ENCODE results near the gene KIAA0319L.

The KIAA0319L gene

GRCh38 chr1:35441926-35442579 is 115.2 kb downstream of the KIAA0319L start:
- DNase-seq, result no peak

DNA sequence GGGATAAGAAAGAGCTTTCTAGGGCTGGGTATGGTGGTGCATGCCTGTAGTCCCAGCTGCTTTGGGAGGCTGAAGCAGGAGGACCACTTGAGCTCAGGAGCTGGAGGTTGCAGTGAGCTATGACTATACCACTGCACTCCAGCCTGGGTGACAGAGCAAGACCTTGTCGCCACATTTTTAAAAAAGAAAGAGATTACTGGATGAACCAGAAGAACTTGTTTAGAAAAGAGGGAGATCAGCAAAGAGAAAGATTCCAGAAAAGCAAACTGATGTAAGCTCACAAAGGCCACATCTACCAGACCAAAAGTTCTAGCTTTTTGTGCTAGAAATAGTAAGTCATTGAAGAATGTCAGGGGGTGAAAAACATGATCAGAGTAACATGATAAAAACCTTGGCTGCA is 117.6 kb downstream of the KIAA0319L start:
- no peak for DNase-seq

DNA sequence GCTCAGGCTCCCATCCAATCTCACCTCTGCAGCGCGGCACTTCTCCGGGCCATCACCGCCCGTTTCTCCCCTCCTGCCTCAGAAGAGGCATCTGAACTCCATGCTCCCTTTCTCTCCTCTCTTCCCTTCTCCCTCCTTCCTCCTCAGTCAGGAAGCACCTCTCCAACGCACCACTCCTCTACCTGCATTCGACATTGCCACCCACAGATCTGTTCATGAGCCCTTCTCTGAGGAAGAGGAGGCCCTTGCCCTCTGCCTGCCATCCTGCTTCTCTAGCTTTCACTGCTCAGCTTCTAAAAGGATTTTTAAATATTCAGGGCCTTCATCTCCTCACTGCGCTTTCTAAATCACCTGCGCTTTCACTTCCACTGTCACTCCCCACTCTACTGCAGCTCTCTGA is 120.0 kb downstream of the KIAA0319L start:
- DNase-seq, result no peak

DNA sequence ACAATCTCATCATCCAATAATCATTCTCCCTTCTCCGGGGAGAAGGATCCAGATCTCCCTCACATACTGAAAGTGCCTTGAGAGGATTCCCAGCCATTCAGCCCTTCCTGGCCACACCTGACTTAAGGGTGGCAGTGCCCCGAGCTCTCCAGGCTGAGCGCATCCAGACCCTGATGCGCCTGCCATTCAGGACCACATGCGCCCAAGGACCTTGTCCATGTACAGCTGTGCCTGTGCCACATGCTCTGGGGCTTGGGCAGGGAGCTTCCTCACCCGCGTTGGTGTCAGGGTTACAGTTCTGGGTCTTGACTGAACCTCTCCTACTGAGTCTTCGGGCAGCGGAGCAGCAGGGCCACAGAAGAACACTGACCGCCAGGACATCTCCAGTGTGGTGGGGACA is 121.1 kb downstream of the KIAA0319L start:
- no peak for DNase-seq

DNA sequence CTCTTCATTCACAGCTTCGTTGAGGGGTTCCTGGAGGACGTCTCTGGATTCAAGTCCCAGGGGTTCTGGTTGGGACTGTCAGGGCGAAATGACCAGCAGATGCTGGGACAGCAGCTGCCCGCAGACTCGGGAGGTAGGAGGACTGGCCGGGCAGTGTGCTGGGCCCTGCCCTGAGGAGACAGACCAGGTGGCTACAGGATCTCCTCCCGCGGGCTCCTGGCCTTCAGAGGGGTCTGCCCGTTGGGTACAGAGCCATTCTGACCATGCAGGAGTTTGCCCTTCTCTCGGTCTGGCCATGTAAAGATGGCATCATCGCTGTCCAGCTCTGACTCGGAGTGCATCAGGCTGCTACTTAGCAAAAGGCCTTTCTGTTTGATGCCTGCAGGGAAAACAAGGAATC is 122.5 kb downstream of the KIAA0319L start:
- DNase-seq, result no peak

GRCh38 chr1:35433714-35434113 is 123.5 kb downstream of the KIAA0319L start:
- no peak for DNase-seq

- no peak for DNase-seq
Observed at GRCh38 chr1:35432231-35432630, 125.0 kb downstream of the KIAA0319L start.

DNA sequence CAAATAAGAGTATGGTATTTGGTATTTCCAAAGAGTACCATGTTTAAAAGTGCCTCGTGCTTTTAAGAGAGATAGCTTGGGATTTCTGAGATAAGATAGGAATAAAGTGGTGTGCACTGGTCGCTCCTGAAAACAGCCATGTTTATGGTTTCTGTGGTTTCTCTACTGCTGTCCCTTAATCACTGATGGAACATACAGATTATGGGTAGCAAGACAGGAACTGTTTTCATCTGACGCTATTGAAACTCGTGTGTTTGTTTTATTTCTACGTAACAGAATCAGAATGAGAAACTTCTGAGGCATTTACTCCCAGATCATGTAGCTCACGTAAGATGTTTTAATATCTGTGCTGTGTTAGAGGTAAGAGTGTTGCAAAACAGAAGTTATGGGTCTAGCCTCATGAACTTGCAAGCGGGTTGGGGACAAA is 126.0 kb downstream of the KIAA0319L start:
- no peak for DNase-seq

GRCh38 chr1:35430762-35431161 is 126.4 kb downstream of the KIAA0319L start:
- DNase-seq, result no peak

DNA sequence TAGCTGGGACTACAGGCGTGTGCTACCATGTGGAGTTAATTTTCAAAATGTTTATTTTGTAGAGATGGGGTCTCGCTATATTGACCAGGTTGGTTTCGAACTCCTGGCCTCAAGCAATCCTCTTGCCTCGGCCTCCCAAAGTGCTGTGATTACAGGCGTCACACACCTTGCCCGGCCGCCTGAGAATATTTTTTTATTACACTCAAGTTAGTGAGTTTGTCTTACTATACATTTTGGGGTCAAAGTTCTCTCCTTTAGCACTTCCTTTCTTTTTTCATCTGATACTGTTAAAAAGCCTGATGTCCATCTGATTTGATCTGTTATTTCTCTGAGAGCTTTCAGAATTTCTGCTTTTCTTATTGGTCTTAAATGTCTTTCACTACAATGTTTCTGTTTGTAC is 128.8 kb downstream of the KIAA0319L start:
- DNase-seq, result no peak

GRCh38 chr1:35426097-35426586 is 131.1 kb downstream of the KIAA0319L start:
- DNase-seq, result no peak

- DNase-seq, result no peak
Observed at GRCh38 chr1:35408925-35409324, 148.3 kb downstream of the KIAA0319L start.

GRCh38 chr1:35407743-35408142 is 149.5 kb downstream of the KIAA0319L start:
- no peak for DNase-seq

DNA sequence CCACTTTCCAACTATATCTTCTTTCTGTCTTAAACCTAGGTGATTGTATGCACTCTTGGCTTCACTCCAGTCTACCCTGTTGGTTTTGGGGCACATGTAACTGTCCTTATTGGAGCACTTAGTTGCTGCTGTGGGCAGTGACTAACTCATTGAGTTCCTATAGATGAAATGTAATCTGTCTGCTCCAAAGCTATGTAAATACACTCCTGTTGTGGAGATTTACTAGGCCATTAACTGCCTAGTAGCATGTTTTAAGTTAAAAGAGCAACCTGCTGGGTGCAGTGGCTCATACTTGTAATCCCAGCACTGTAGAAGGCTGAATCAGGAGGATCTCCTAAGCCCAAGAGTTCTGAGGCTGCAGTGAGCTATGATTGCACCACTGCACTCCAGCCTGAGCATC is 151.1 kb downstream of the KIAA0319L start:
- no peak for DNase-seq

DNA sequence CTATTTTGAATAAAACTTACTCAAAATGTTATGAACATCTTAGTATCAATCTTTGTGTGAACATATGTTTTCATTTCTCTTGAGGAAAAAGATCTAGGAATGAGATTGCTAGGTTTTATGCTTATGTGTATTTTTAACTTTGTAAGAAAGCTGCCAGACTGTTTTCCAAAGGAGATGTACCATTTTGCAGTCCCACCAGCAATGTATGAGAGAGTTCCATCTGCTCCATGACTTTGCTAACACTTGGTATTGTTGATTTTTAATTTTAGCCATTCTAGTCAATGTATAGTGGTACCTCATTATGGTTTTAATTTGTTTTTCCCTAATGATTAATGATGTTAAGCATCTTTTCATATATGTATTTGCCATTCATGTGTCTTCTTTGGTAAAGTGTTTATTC is 156.2 kb downstream of the KIAA0319L start:
- DNase-seq, result no peak

DNA sequence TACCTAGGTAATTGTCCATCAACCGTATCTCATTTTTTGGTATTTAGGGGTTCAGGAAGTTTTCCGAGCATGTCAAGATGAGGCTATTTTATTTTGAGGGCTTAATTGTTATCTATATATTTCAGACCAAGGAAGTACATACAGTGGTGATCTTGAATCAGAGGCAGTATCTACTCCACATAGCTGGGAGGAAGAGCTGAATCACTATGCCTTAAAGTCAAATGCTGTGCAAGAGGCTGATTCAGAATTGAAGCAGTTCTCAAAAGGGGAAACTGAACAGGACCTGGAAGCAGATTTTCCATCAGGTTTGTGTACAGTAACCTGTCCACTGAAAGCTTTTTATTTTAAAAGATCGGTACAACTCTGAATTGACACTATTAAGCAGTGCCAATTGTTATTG is 158.5 kb downstream of the KIAA0319L start:
- no peak for DNase-seq

- DNase-seq, result no peak
Observed at GRCh38 chr1:35394386-35394785, 162.8 kb downstream of the KIAA0319L start.

GRCh38 chr1:35390600-35391494 is 166.4 kb downstream of the KIAA0319L start:
- no peak for DNase-seq

DNA sequence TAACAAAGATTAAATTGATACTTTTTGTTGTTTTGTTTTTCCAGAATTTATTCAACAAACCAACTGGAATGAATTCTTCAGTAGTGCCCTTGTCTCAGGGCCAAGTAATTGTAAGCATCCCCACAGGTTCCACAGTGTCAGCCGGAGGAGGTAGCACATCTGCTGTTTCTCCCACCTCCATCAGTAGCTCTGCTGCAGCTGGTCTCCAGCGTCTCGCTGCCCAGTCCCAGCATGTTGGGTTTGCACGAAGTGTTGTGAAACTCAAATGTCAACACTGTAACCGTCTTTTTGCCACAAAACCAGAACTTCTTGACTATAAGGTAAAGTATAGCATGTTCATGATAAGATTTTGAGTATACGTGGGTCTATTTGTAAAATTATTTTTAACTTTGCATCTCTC is 170.2 kb downstream of the KIAA0319L start:
- no peak for DNase-seq

GRCh38 chr1:35386290-35386689 is 170.9 kb downstream of the KIAA0319L start:
- DNase-seq, result no peak

Measured in AML-193 (cell line).